HL-60/S4 treated with retinoic acid at 250 ng/mL for 4 days and 3 days (cell line): ENCODE results near the gene ACIN1.

Experiments
- in situ Hi-C: fragments of 300-500 bp; cut with MboI; formaldehyde crosslinking; loops from 2 replicates; pipeline ENCODE4 v1.7.0; 2022; ENCODE audit warnings: low sequenced_read_pairs

The ACIN1 gene

DNA sequence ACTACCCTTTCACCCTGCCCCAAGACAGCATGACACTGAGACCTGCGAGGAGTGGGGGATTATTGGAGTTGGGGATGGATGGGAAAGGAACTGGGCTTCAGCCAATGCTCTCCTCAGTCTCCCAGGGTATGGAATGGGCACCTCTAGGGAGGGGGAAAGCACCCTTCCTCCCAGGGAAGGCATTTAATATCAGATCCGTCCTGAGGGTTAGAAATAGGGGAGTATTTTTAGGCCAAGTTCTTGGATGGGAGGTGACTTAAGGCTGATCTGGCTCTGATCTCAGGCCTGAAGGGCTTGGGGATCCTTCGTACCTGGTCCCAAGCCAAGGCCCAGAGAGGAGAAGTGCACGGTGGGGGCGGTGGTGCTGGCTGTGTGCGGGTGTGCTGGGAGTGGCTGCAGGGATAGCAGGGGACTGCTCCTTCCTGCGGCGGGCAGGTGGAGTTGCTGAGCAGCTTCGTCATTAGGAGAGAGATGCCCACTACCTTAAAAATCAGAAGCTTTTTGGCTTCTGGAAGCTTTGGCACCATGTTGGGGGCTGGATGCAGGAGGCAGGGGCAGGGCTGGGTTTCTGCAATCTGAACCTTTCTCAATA lies 31.1 kb upstream of the ACIN1 start:
- in situ Hi-C loops: loop anchor here (10.0 kb wide), 1 partner anchor 59 kb away; the partner anchor contains the start of gene SLC7A8

DNA sequence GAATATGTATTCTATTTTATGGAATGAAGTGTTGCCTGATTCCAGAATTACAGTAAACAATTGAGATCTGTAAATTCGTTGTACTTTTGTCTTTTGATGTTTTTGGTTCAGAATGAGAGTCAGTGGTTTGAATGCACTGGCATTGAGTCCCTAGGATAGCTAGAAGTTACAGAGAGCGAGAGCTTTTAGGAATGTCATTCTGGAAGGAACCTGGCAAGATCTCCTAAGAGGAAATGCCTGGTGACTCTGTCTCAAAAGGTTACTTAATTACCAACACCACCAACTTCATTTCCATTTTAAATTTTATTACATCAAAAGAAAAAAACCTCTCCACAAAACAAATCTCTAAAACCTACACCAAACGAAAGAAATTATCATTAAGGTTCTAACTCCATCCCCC lies 30.1 kb upstream of the ACIN1 start:
- in situ Hi-C loops: loop anchor here (10.0 kb wide), 1 partner anchor 60 kb away; the partner anchor contains the start of gene SLC7A8

DNA sequence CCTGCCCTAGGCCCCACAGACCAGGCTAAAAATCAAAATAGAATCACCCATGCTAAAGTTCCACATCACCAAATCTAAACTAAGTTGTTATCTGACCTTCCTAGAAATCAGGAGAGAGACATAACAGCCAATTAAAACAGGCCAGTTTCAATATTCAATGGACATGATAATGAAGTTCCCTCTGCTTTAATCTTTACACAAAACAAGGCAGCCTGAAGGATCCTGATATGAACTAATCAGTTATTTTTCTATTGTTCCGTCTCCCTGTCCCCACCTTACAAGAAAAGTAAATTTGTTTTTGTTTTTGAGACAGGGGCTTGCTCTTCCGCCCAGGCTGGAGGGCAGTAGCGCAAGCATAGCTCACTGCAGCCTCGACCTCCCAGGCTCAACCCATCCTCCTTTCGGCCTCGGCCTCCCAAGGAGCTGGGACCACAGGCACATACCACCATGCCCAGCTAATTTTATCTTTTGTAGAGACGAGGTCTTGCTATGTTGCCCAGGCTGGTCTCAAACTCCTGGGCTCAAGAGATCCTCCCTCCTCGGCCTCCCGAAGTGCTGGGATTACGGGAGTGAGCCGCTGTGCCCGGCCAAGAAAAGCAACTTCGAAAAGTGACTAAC lies 29.5 kb upstream of the ACIN1 start:
- in situ Hi-C loops: loop anchor here (10.0 kb wide), 1 partner anchor 60 kb away; the partner anchor contains the start of gene SLC7A8

DNA sequence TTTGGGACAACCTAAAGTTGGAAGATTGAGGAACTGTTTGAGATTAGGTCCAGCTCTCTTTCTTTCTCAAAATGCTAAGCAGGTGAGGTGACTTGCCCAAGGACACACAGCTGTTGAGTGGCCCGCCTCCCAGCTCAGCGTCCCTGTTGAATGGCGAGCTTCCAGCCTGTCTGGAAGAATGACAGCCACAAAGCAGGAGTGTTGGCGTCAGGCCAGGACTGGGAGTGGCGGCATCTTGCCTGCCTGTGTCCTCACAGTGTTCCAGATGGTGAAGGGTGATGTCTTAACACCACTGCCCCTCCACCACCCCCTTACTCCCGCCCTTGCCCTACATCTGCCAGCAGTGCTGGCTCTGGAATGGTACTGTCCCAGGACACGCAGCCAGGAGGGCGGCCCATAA lies 28.5 kb upstream of the ACIN1 start:
- in situ Hi-C loops: loop anchor here (10.0 kb wide), 1 partner anchor 61 kb away; the partner anchor contains the start of gene SLC7A8

DNA sequence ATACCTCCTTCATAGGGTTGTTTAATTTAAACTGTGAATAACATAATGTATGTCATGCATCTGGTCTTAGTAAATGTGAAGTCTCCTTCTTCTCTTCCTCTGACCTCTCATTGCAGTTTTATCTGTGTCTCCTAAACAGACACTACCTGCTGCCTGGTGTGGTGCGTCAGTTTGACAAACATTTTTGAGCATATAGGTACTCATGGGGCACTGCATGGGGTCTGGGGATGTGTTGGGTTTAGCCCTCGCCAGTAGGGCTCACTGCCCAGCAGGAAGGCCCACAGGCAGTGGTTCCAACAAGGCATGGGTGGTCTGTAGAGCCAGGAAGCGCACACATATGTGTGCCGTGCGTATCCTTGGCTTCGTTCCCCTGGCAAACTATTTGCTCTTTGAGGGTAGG lies 27.1 kb upstream of the ACIN1 start:
- in situ Hi-C loops: loop anchor here (10.0 kb wide), 1 partner anchor 63 kb away; the partner anchor contains the start of gene SLC7A8

DNA sequence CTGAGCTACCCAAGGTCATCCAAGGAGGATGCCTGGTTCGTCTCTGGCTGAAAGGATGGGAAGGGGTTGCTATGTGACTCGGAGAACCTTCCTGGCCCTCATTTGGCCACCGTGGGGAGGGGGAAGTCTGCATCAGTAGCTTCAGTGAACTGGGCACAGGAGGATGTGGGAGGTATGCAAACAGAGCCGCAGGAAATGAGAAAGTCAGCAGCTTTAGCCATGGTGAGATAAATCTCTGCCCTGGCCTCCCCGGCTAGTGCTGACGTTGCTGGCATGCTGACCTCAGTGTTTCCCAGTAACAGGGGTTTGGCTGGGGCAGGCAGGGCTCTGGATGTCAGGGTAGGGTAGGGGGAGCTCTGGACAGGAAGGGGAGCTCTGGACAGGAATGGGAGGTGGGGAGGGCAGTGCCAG lies 26.4 kb upstream of the ACIN1 start:
- in situ Hi-C loops: loop anchor here (10.0 kb wide), 1 partner anchor 63 kb away; the partner anchor contains the start of gene SLC7A8

DNA sequence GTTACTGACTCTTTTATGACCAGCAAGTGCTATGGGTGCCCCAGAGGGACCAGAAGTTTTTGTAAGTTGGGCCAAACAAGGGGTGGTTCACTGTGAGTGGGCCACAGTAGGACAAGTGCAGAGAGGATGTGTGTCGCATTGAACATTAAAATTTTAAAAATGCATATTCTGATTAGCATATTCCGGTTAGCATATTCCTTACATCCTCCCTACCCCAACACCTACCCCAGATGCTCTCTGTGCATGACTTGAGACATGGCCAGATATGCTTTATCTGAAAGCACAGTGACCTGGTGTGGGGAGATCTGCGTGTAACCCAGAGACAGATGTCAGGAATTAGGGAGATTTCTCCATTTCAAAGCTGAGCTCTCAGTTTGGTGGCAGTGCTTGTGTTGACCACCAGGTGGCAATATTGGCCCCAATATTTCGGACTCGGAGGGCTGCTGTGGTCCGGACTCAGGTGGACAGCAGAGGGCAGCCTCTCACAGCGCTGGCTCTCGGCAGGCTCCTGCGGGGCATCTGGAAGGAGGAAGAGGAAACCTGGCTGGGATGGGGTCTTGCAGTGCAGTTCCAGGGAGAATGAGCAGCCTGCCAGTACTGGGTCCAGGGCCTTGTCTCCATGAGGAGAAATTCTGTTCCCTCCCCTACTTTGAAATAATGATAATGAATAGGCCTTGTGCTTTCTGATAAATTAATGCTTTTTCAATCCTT lies 25.8 kb upstream of the ACIN1 start:
- in situ Hi-C loops: loop anchor here (10.0 kb wide), 1 partner anchor 64 kb away; the partner anchor contains the start of gene SLC7A8

DNA sequence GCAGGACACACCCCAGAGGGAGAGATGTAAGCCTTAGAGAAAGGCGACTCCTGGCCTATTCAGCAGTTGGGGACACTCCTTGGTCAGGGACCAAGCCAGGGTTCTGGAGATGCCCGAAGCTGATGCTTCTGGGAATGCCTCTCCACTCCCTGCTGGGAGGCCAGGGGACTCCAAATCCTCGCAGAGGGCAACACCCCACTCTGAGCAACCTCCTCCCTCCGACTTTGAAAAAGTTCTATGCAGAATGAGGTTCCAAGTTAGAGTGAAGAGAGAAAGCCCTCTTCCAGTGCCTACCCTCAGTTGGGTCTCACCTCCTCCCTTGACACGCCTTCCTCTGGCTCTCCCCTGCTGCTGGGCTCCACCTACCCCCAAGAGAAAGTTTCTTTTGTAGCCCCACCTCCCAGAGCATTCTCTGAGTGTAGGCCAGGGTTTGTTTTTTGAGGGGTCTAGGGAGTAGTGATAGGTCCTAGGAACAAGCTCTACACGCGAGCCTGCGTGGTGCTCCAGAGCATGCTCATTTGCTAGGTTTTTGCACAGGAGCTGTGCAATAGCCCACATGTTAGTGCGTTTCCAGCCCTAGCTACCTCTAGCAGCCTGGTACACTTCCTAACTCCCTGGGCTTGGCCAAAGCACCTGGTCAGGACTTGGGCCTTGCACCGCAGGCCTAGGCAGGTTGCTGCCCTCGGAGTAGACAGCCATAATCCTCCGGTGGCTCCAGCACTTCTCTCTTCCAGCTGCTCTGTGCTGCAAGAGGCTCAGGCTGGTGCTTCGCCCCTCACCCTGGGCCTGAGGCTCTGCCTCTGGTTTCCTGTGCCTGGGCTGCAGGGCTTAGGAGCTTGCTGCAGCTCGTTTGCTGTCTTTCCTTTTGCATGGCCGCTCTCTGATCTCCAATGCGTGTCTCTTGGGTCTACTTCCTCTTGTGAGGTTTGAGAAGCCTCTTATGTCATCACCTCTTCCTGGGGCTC lies 24.7 kb upstream of the ACIN1 start:
- in situ Hi-C loops: loop anchor here (10.0 kb wide), 1 partner anchor 65 kb away; the partner anchor contains the start of gene SLC7A8

DNA sequence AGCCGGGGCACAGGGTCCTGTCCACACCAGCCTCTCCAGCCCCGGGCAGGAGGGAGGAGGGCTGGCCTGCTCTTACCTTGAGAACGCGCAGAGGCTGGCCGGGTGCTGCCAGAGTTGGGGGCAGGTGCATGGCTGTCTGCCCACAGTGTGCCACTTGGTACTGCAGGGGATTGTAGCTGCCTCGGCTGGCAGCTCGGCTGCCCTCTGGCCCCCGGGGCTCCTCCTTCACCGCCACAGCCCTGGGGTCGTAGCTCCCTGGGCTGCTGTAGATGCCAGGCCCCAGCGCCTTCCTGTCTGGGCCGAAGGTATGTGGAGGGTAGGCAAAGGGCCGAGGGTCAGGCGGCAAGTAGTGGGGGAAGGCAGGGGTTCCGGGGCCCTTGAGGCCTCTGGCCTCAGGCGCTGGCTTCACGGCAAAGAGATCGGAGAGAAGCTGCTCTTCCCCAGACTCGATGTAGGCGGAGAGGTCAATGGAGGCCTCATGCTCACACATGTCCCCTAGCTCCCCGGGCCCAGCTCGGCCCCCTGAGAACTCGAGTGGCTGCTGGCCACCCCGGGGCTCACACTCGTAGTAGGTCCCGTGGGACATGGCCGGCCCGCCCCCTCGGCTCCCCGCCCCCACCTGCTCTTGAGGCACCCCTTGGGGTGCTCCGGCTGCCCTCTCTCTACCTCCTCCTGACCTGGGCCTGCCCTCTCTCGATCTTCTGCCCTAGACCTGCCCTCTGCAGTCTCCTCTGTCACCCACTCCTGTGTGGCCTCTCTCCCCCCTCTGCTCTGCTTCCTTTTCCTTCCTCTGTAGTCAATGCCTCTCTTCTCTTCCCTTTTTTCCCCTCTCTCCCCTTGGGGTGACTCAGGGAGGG lies 23.8 kb upstream of the ACIN1 start, which contains the start of gene CEBPE:
TSS of gene CEBPE (minus strand) at position 750 of the 857 bp plus-strand sequence. CDS start at position 586, 164 bp downstream.
- in situ Hi-C loops: no loop called here

DNA sequence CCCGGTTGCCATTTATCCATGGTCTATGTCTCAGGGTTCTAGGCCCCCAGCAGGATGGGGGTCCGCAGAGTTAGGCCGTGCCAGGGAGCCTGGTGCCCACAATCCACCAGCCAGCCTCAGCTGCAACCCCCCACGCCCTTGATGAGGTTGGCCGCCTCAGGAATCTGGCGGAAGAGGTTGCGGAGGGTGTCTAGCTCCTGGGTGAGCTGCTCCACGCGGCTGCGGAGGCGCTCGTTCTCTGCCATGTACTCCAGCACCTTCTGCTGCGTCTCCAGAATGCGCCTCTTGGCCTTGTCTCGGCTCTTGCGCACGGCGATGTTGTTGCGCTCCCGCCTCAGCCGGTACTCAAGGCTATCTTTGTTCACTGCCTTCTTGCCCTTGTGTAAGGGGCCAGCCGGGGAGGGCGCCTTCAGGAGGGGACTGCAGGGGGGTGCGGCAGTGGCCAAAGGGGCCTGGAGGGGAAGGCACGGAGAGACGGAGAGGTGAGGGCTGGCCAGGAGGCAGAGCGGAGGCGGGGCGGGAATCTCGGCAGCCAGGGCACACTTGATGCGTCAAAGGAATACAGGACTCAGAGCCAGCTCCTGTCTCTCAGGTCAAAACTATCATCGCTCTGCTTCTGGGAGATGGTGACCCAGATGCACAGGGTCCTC lies 22.6 kb upstream of the ACIN1 start:
- in situ Hi-C loops: no loop called here

DNA sequence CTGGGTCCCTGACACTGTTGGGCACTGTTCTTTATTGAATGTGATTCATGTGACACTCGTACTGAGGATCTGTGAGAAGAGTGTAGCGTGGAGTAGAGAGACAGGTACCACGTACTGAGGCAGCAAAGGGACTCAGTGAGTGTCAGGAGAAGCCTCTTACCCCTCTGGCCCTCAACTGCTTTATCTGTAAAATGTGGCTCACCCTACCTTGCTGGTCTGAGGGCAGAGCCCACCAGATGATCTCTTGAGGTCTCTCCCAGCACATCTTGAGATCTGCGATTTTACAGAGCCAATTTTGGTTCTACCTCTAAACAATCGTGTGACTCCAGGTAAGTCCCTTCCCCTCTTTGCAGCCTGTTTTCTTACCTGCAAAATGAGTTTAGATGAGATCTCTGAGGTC lies 21.0 kb upstream of the ACIN1 start:
- in situ Hi-C loops: no loop called here

DNA sequence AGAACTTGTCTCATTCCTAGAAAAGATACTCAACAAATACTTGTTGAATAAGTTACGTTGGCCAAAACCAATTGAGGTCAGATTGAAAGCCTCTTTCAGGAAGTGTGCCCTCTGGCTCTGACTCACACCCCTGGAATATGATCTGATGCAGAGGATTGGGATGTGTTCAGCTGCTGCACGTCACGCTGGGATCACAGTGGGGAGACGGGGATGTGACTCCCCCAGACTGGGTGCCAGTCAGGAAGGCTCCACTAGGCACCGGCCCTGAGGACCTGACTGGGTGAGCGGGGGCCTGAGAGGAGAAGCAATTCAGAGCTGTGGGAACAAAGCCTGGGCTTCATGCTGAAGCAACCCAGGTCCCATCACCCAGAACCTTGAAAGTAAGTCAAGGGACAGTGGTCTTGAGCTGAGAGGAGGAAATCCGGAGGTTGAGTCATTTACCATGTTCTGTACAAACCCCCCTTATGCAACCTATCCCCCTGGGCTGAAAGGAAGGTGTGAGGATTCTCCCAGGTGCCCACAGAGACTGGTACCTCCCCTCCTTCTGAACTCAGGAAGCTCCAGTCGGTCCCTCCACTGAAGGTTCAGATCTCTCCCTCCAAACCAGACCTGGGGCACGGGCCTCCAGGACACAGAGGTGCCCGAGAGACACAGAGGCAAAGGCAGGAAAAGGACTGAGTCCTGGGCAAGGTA lies 20.2 kb upstream of the ACIN1 start:
- in situ Hi-C loops: no loop called here

DNA sequence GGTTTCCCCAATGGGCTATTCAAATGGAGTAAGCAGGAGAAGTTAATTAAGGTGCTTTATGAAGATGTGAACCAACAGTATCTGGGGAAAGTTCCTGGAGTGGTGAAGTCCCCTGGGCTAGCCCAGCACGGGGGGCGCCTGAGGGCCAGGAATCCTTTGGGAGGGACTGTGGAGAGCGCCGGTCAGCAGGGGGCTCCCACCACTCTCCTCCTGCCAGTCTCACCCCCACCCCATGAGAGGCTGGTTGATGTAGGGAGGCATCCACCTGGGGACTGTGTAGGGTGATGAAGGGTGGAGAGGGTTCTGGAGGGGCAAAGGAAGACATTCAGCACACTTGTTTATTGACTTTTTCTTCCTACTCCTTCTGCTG lies 19.7 kb upstream of the ACIN1 start:
- in situ Hi-C loops: no loop called here

DNA sequence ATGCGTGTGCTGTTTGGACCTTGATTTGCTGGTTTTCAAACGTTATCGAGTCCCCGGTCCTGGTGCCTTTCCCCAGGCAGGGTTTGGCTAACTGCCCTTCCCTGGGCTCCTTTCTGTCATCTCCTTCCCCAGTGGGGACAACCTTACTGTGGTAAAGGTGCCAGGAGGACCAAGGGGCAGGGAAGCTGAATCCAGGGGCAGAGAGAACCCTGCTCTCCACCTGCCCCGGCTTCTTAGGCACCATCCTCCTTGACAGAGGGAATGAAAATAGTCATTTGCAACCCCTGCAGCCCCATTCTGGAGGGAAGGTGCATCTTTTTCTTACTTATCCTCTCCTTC lies 19.2 kb upstream of the ACIN1 start:
- in situ Hi-C loops: no loop called here

DNA sequence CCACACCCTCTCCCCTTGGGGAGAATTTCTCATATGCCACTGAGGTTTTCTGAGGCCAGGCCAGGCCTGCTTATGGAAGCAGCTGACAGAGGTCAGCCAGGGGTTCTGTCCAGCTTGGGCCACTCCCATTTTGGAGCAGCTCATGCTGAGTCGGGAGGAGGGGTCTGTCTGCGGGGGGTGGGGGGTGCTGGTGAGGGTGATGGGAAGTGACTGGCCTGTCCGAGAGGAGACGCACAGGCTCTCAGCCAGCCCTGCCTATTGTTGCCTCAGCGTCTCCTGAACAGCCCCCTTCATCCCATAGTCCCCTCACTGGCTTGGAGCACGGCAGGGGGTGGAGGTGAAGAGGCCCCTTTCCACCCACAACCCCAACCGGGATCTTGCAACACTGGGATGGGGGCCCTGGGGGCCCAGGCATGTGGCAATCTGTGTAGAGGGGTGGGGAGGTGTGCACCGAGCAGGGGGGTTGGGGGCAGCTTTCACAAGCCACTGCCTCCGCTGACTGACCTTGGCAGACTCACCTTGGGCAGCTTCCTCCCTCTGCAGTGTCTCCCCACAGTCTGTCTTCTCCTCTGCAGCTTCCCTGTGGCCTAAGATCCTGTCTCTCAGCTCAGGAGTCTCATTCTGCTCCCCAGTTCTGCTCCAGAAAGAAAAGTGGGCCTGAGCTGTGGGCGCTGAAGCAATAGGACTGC lies 18.6 kb upstream of the ACIN1 start:
- in situ Hi-C loops: no loop called here

DNA sequence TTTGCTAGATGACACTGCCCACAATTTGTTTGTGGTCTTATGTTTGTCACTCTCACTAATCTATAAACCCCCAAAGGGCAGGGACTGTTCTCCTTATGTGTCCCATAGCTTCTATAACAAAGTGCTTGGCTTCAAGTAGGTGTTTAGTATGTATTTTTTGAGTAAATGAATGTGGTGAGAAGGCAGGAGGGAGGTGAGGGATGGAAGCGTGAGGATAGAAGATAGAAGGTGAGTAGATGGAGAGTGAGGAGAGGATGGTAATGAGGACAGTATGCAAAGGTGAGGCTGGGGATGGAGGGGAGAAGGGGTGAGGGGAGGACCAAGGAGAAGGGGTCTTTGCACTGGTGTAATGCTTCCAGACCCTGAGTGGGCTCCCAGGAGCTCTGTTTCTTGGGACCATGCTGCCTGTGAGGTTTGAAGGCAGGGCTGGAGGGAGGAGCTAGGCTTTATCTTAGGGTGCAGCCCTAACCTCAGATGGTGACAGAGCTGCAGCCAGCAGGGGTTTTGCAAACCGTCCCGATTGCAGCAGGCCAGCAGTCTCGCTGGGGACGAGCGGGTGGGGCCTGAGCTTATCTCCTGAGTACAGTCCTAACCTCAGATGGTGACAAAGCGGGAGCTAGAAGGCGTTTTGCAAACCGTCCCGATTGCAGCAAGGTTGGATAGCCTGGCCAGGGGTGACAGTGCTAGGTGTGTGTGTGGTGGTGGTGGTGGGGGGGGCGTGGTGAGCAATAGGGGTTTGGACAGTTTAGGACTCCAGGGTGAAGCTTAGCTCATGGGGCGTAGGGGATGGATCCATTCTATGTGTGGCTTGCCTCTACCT lies 17.6 kb upstream of the ACIN1 start:
- in situ Hi-C loops: no loop called here
